GM23338 (cell line): ENCODE data around the gene PTPDC1. TPM values are rescaled to one million over a fixed set of nuclear protein-coding genes. Genes with fewer than 3 reads are reported as not detected.
A peak's percentile ranks its signal among the peaks of the same experiment; 100 is the strongest.

Source experiments
- ATAC-seq: fragments of 200-7000 bp; cut with Tn5 transposase; 3 replicates; pipeline ENCODE4 v1.9.1; 2020
- DNase-seq: peaks from one replicate; pipeline ENCODE4 v3.0.0-alpha.2; 2015; ENCODE audit warnings: low spot score
- H2AFZ ChIP-seq: fragments of 200-600 bp; sonication (generic); 2 replicates; pipeline ENCODE4 v1.8.0; 2016; ENCODE audit warnings: antibody characterized with exemption, mild to moderate bottlenecking, moderate library complexity
- H3F3A ChIP-seq: fragments of 200-600 bp; sonication (generic); replicated peaks from 2 replicates; pipeline ENCODE4 v1.8.0; 2017; ENCODE audit warnings: antibody characterized with exemption, mixed run types, low read depth
- H3K27ac ChIP-seq: fragments of 200-600 bp; sonication (generic); 2 replicates; pipeline ENCODE4 v1.6.1; 2016; ENCODE audit warnings: low read depth
- H3K27me3 ChIP-seq: fragments of 200-600 bp; sonication (generic); 2 replicates; pipeline ENCODE4 v1.8.0; 2016; ENCODE audit warnings: mild to moderate bottlenecking, mixed run types, moderate library complexity; ENCODE audit not compliant: insufficient read depth
- H3K36me3 ChIP-seq: fragments of 200-600 bp; sonication (generic); 2 replicates; pipeline ENCODE4 v1.8.0; 2016; ENCODE audit warnings: mild to moderate bottlenecking; ENCODE audit not compliant: insufficient read depth
- H3K4me1 ChIP-seq: fragments of 200-600 bp; sonication (generic); 2 replicates; pipeline ENCODE4 v1.8.0; 2016; ENCODE audit warnings: mild to moderate bottlenecking, moderate library complexity; ENCODE audit not compliant: insufficient read depth
- H3K4me2 ChIP-seq: fragments of 200-600 bp; sonication (generic); 2 replicates; pipeline ENCODE4 v1.7.1; 2017; ENCODE audit warnings: mixed run types
- H3K4me3 ChIP-seq: fragments of 200-600 bp; sonication (generic); 2 replicates; pipeline ENCODE4 v1.6.1; 2016; ENCODE audit warnings: mixed run types
- H3K79me2 ChIP-seq: fragments of 200-600 bp; sonication (generic); replicated peaks from 2 replicates; pipeline ENCODE4 v1.8.0; 2017; ENCODE audit warnings: mild to moderate bottlenecking; ENCODE audit not compliant: insufficient read depth
- H3K9me2 ChIP-seq: fragments of 200-600 bp; sonication (generic); 2 replicates; pipeline ENCODE4 v1.8.0; 2017; ENCODE audit not compliant: insufficient read depth
- H4K20me1 ChIP-seq: fragments of 200-600 bp; sonication (generic); replicated peaks from 2 replicates; pipeline ENCODE4 v1.8.0; 2017; ENCODE audit warnings: mild to moderate bottlenecking; ENCODE audit not compliant: insufficient read depth
- H3K27ac Mint-ChIP-seq: 2 replicates; pipeline ENCODE4 v1.8.0; 2020; ENCODE audit warnings: inconsistent platforms, mild to moderate bottlenecking, moderate library complexity, mixed read lengths
- H3K27me3 Mint-ChIP-seq: 3 replicates; pipeline ENCODE4 v1.8.0; 2022; ENCODE audit warnings: low read depth, mild to moderate bottlenecking, moderate library complexity, mixed read lengths, inconsistent platforms; ENCODE audit not compliant: insufficient read depth, poor library complexity
- H3K36me3 Mint-ChIP-seq: 3 replicates; pipeline ENCODE4 v1.8.0; 2021; ENCODE audit warnings: low read depth, mild to moderate bottlenecking, inconsistent platforms, moderate library complexity, mixed read lengths
- H3K4me1 Mint-ChIP-seq: 3 replicates; pipeline ENCODE4 v1.8.0; 2020; ENCODE audit warnings: mild to moderate bottlenecking, inconsistent platforms, mixed read lengths
- H3K4me3 Mint-ChIP-seq: 3 replicates; pipeline ENCODE4 v1.8.0; 2021; ENCODE audit warnings: moderate library complexity, mild to moderate bottlenecking, inconsistent platforms, mixed read lengths
- H3K9me3 Mint-ChIP-seq: 3 replicates; pipeline ENCODE4 v1.8.0; 2020; ENCODE audit warnings: moderate library complexity, mild to moderate bottlenecking, inconsistent platforms, mixed read lengths
- CTCF ChIP-seq, 2 experiments: fragments of 200-600 bp in 1 of 2; sonication (generic) in 1 of 2; conservative IDR thresholded peaks; 2 replicates each; pipeline versions ENCODE4 v1.5.1 to v1.6.1; 2016 to 2017; ENCODE audit warnings: antibody characterized with exemption in 2 of 2, low read depth in 2 of 2, mild to moderate bottlenecking in 2 of 2, moderate library complexity in 1 of 2
- EZH2phosphoT487 ChIP-seq: fragments of 200-600 bp; sonication (generic); IDR thresholded peaks from one replicate; pipeline ENCODE4 v1.8.1; 2018; ENCODE audit warnings: antibody characterized with exemption; ENCODE audit not compliant: unreplicated experiment
- NANOG ChIP-seq: IDR thresholded peaks from 2 replicates; pipeline ENCODE4 v1.6.1; 2016; ENCODE audit warnings: antibody characterized with exemption, borderline replicate concordance
- POLR2AphosphoS5 ChIP-seq: IDR thresholded peaks from 2 replicates; pipeline ENCODE4 v1.6.1; 2016; ENCODE audit warnings: antibody characterized with exemption, low read depth
- REST ChIP-seq: IDR thresholded peaks from one replicate; pipeline ENCODE4 v1.6.1; 2018; ENCODE audit warnings: antibody characterized with exemption; ENCODE audit not compliant: unreplicated experiment
- STAT1 ChIP-seq: IDR thresholded peaks from one replicate; pipeline ENCODE4 v1.6.1; 2016; ENCODE audit warnings: antibody characterized with exemption; ENCODE audit not compliant: unreplicated experiment
- ZNF331 ChIP-seq: fragments of 250-450 bp; sonication (Bioruptor Pico); IDR thresholded peaks from 2 replicates; pipeline ENCODE4 v1.5.0; 2020; ENCODE audit warnings: low read depth, mild to moderate bottlenecking, moderate library complexity
- ZNF462 ChIP-seq: fragments of 250-450 bp; sonication (Bioruptor Pico); IDR thresholded peaks from 2 replicates; pipeline ENCODE4 v1.5.0; 2020; ENCODE audit warnings: mild to moderate bottlenecking, moderate library complexity
- polyA plus RNA-seq: library from polyadenylated mRNA; unstranded; fragments of >200 nt; fragmentation: Nextera tagmentation; extraction: Ambion mirVana; gene quantifications from 2 replicates; pipeline ENCODE4 v1.2.1, GENCODE V29; 2016
- total RNA-seq: library from RNA; depleted of rRNA; stranded (reverse); fragments of >200 nt; shearing (Covaris generic); gene quantifications from 2 replicates; pipeline ENCODE4 v1.2.3, GENCODE V29; 2014

The PTPDC1 gene
- total and polyA plus RNA-seq, 2 experiments from 2014 or later: 4.3 to 10.6 TPM

- Mint-ChIP-seq H3K27me3 (no peaks in the 10 kb centered on the region), H3K36me3 (peaks cover 17% of the 10 kb centered on the region), H3K9me3 (peaks cover 16% of the 10 kb centered on the region), H3K27ac (no peak overlapping the region), H3K4me1 (no peaks in the 10 kb centered on the region; the same call in 2 of the 3 replicates), H3K4me3 (no peak overlapping the region)
- Histone ChIP-seq H3K27me3 (no peaks in the 10 kb centered on the region), H4K20me1 (no peaks in the 10 kb centered on the region), H3K9me2 (no peaks in the 10 kb centered on the region), H2AFZ (no peak overlapping the region), H3K4me3 (no peak overlapping the region), H3K4me2 (no peak overlapping the region), H3K36me3 (no peaks in the 10 kb centered on the region), H3K79me2 (no peaks in the 10 kb centered on the region), H3K4me1 (no peaks in the 10 kb centered on the region), H3K27ac (no peak overlapping the region), H3F3A (no peaks in the 10 kb centered on the region)
- ATAC-seq: peak; percentile 96
- DNase-seq: peak; percentile 92
- TF ChIP-seq ZNF462 (CRISPR knock-in tag) (no peak), CTCF (conservative IDR thresholded peaks at IDR 0.05; ENCODE audit: low read depth in 2 of 2) (peak; percentile 82 to 84)
Measured at GRCh38 chr9:94065535-94065961, 18.7 kb upstream of the PTPDC1 start.

- no peaks in the 10 kb centered on the region for H4K20me1 ChIP-seq
- no peak overlapping the region for H3K4me3 Mint-ChIP-seq
- ATAC-seq (no peak), DNase-seq (no peak)
- H3F3A ChIP-seq: no peaks in the 10 kb centered on the region
- no peak overlapping the region for H3K27ac ChIP-seq
- H3K9me3 Mint-ChIP-seq: peaks cover 2% of the 10 kb centered on the region; the same call in 2 of the 3 replicates
- H3K27me3 ChIP-seq: no peaks in the 10 kb centered on the region
- no peak overlapping the region for H2AFZ ChIP-seq
- no peaks in the 10 kb centered on the region for H3K36me3 ChIP-seq
- peaks cover 21% of the 10 kb centered on the region for H3K36me3 Mint-ChIP-seq
- H3K4me3 ChIP-seq: no peak overlapping the region
- no peak overlapping the region for H3K27ac Mint-ChIP-seq
- peaks cover 2% of the 10 kb centered on the region for H3K27me3 Mint-ChIP-seq
- no peaks in the 10 kb centered on the region; the same call in 2 of the 3 replicates for H3K4me1 Mint-ChIP-seq
- H3K79me2 ChIP-seq: no peaks in the 10 kb centered on the region
- H3K4me1 ChIP-seq: no peaks in the 10 kb centered on the region
- no peaks in the 10 kb centered on the region for H3K9me2 ChIP-seq
- H3K4me2 ChIP-seq: no peak overlapping the region
- TF ChIP-seq CTCF (conservative IDR thresholded peaks at IDR 0.05; ENCODE audit: low read depth in 2 of 2): no peak
- TF ChIP-seq ZNF331: no peak
- TF ChIP-seq EZH2phosphoT487: no peak
- no peak for TF ChIP-seq STAT1
- no peak for TF ChIP-seq NANOG
- no peak for TF ChIP-seq REST
- no peak for TF ChIP-seq POLR2AphosphoS5
Measured at GRCh38 chr9:94068257-94068656, 16.0 kb upstream of the PTPDC1 start.
